Activated CD8-positive, alpha-beta T cell treated with anti-CD3 and anti-CD28 coated beads, Interleukin-2, amount 10 ng/mL, durations not matched to agents 7 days and 5 days (primary cell): ENCODE measurements around the gene DISP3. TPM values are rescaled to one million over a fixed set of nuclear protein-coding genes. Genes with fewer than 3 reads are reported as not detected.

Source experiments
- ATAC-seq: fragments of 150-1000 bp; cut with Tn5 transposase; one replicate; pipeline ENCODE4 v1.10.0; 2021; ENCODE audit warnings: moderate library complexity
- CTCF ChIA-PET: fragments of 350-600 bp; sonication (Branson Sonifier 250); formaldehyde crosslinking; loops from one replicate; lab custom pipeline; 2021; ENCODE audit warnings: antibody characterized with exemption; lab: Charles Lee
- POLR2A ChIA-PET: fragments of 350-600 bp; sonication (Branson Sonifier 250); formaldehyde crosslinking; loops from one replicate; lab custom pipeline; 2021; ENCODE audit warnings: antibody characterized with exemption; lab: Charles Lee
- DNase-seq: peaks from one replicate; pipeline ENCODE4 v3.0.0-alpha.2; 2020
- H3K27ac Mint-ChIP-seq: one replicate; pipeline ENCODE4 v1.8.0; 2021; ENCODE audit warnings: mild to moderate bottlenecking, mixed read lengths
- H3K27me3 Mint-ChIP-seq: one replicate; pipeline ENCODE4 v1.8.0; 2021; ENCODE audit warnings: low read depth, mixed read lengths
- H3K36me3 Mint-ChIP-seq: one replicate; pipeline ENCODE4 v1.8.0; 2021; ENCODE audit warnings: low read depth, mixed read lengths
- H3K4me1 Mint-ChIP-seq: one replicate; pipeline ENCODE4 v1.8.0; 2021; ENCODE audit warnings: low read depth, mixed read lengths
- H3K4me3 Mint-ChIP-seq: one replicate; pipeline ENCODE4 v1.8.0; 2021; ENCODE audit warnings: mild to moderate bottlenecking, mixed read lengths
- H3K9me3 Mint-ChIP-seq: one replicate; pipeline ENCODE4 v1.8.0; 2022; ENCODE audit warnings: mixed read lengths; ENCODE audit not compliant: insufficient read depth
- total RNA-seq, 2 experiments: library from RNA; stranded (reverse); gene quantifications; one replicate each; pipeline ENCODE4 v1.2.3, GENCODE V29; 2021

Gene DISP3
- total RNA-seq, 2 experiments from 2014 or later = 0.42 to 0.55 TPM

DNA sequence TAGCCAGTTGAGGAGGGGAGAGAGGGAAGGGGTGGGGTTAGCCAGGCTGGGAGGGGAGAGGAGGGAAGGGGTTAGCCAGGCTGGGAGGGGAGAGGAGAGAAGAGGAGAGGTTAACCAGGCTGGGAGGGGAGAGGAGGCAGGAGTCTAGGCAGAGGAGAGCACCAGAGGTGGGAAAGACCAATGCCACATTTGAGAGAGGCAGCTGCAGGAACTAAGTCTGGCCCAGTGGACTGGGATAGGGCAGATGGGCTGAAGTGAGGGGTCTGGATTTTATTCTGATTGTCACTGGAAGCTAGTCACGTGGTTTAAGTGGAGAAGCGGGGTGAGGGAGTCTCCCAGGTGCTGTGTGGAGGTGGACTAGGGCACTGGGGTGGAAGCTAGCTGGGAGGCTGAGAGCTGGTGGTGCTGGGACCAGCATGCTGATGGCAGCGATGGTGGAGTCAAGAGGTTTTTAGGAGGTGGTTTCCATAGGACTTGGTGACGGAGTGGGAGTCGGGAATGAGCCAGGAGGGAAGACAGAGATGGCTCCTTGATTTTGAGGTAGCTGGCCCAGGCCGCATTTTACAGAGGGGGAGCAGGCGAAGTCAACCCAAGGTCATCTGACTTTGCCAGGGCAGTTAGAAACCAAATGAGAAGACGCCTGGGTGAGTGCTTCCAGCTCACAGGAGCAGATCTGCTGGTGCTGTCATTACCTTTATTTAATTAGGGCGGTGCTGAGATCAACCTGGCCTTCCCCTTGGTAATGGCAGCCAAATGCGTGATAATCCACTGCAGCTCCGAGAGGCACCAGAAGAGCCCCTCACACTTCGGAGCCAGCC is 42.8 kb downstream of the DISP3 start:
- ATAC-seq (no peak), DNase-seq (no peak)
- Mint-ChIP-seq H3K27me3 (no peaks in the 10 kb centered on the region), H3K36me3 (no peaks in the 10 kb centered on the region), H3K4me3 (no peak overlapping the region), H3K4me1 (no peaks in the 10 kb centered on the region), H3K9me3 (no peaks in the 10 kb centered on the region), H3K27ac (peak overlapping the region; percentile 46)
- CTCF ChIA-PET = interaction anchor here (0.7 kb wide), 1 partner anchor 1379 kb away, joined by 3 read pairs; no protein-coding TSS in a partner anchor
- POLR2A ChIA-PET = interaction anchor here (0.6 kb wide), 1 partner anchor 30 kb away, joined by 3 read pairs; no protein-coding TSS in a partner anchor

DNA sequence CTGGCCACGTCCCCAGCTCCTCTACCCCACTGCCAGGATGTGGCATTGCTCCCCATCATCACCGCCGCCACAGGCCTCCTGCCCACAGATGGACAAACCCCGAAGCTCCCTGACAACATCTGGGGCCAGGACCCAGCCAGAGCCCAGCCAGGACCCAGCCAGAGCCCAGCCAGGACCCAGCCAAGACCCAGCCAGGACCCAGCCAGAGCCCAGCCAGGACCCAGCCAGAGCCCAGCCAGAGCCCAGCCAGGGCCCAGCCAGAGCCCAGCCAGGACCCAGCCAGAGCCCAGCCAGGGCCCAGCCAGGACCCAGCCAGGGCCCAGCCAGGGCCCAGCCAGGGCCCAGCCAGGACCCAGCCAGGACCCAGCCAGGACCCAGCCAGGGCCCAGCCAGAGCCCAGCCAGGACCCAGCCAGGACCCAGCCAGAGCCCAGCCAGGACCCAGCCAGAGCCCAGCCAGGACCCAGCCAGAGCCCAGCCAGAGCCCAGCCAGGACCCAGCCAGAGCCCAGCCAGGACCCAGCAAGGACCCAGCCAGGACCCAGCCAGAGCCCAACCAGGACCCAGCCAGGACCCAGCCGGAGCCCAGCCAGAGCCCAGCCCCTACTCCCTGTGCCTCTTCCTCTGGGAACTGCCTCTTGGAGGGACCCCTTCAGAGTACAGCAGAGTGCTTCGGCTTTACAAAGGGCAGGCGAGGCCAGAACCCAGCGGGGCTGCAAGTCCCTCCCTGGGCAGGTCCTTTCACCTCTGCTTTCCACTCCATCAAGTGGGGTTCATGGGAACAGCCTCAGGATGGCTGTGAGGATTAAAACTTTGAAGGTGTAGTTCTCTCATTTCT is 43.7 kb downstream of the DISP3 start:
- ATAC-seq = no peak

DNA sequence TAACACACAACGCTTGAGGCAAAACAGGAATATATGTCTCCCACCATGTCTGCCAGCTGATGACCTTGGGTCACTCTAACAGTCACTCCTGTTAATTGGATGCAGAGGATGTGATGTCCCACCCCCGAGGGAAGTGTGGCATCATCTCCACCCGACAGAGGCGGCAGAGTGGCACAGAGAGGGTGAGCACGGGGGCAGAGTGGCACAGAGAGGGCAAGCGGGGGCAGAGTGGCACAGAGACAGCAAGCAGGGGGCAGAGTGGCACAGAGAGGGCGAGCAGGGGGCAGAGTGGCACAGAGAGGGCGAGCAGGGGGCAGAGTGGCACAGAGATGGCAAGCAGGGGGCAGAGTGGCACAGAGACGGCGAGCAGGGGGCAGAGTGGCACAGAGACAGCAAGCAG is 44.3 kb downstream of the DISP3 start:
- no peaks in the 10 kb centered on the region for H3K4me1 Mint-ChIP-seq
- no peaks in the 10 kb centered on the region for H3K36me3 Mint-ChIP-seq
- no peak overlapping the region for H3K27ac Mint-ChIP-seq
- ChIA-PET CTCF (no interaction called here), POLR2A (no interaction called here)
- H3K4me3 Mint-ChIP-seq = no peak overlapping the region
- no peaks in the 10 kb centered on the region for H3K27me3 Mint-ChIP-seq
- no peak for ATAC-seq
- no peaks in the 10 kb centered on the region for H3K9me3 Mint-ChIP-seq
- no peak for DNase-seq

More for the DNA sequence above, 43.7 kb downstream of the DISP3 start:
- Mint-ChIP-seq H3K9me3 (no peaks in the 10 kb centered on the region), H3K36me3 (no peaks in the 10 kb centered on the region), H3K27ac (no peak overlapping the region), H3K27me3 (no peaks in the 10 kb centered on the region), H3K4me3 (no peak overlapping the region), H3K4me1 (no peaks in the 10 kb centered on the region)
- DNase-seq = no peak
- ChIA-PET CTCF (no interaction called here), POLR2A (interaction anchor here (0.6 kb wide), 1 partner anchor 31 kb away, joined by 3 read pairs; no protein-coding TSS in a partner anchor)

DNA sequence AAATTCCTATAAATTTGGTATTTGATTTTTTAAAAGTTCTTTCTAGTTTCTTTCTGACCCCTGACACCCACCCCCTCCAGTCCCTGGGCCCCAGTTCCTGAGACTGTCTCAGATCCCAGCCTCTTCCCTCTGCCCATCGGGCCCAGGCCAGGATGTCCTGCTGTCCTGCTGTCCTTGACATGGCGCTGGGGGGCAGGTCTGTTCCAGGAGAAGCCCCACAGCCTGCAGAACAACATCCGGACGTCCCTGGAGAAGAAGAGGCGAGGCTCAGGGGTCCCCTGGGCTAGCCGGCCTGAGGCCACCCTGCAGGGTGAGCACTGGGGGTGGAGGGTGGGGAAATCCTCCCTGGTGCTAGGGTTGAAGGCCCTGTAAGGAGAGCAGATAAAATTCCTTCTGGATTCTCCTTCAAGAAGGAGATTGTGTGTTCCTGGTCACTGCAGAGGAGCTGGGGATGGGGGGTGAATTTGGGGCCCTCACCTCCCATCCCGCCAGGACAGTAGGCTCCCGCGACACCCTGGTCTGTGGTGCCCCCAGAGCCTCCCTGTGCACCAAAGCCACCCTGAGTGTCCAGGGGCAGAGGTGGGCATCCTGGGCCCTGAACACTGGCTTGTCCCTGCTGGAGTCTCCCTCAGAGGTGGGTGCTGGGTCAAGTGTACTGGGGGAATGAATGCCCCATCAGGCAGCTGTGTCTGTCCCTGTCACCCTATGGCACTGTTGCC is 45.0 kb downstream of the DISP3 start:
- no peak overlapping the region for H3K27ac Mint-ChIP-seq
- H3K4me3 Mint-ChIP-seq = no peak overlapping the region
- no peaks in the 10 kb centered on the region for H3K9me3 Mint-ChIP-seq
- H3K36me3 Mint-ChIP-seq = no peaks in the 10 kb centered on the region
- ATAC-seq (no peak), DNase-seq (no peak)
- no peaks in the 10 kb centered on the region for H3K4me1 Mint-ChIP-seq
- H3K27me3 Mint-ChIP-seq = no peaks in the 10 kb centered on the region
- ChIA-PET POLR2A (no interaction called here), CTCF (no interaction called here)

DNA sequence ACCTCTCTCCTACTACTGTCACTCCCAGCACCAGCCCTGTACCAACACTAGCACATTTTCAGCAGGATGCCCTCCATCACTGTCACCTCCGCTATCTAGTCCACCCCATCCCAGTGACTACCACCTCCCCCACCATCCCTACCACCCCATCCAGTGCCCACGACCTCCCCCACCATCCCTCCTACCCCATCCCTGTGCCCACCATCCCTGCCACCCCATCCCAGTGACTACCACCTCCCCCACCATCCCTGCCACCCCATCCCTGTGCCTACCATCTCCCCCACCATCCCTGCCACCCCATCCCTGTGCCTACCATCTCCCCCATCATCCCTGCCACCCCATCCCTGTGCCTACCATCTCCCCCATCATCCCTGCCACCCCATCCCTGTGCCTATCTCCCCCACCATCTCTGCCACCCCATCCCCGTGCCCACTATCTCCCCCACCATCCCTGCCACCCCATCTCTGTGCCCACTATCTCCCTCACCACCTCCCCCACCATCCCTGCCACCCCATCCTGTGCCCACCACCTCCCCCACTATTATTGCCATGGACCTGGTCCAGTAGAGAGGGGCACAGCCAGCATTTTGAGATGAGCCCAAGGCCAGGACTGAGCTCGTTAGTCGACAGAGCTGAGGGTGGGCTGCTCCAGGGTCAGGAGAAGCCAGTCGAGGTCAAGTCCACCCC is 45.7 kb downstream of the DISP3 start:
- Mint-ChIP-seq H3K36me3 (no peaks in the 10 kb centered on the region), H3K4me3 (no peak overlapping the region), H3K4me1 (no peaks in the 10 kb centered on the region), H3K27ac (no peak overlapping the region), H3K9me3 (no peaks in the 10 kb centered on the region), H3K27me3 (no peaks in the 10 kb centered on the region)
- ATAC-seq = no peak
- DNase-seq = no peak
- ChIA-PET POLR2A (no interaction called here), CTCF (no interaction called here)

DNA sequence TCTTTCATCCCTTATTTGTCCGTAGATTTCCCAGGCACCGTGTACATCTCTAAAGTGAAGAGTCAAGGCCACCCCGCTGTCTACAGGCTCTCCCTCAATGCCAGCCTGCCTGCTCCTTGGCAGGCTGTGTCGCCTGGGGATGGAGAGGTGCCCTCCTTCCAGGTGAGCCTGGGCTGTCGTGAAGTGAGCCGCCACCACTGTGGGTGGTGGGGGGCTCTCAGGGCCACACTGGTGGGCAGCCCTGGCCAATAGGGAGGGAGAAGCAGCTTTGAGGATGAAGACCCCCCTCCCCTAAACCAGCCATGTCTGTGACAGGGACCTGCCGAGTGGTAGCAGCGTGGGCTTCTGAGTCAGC is 46.2 kb downstream of the DISP3 start:
- CTCF ChIA-PET = no interaction called here
- H3K4me3 Mint-ChIP-seq = no peak overlapping the region
- H3K36me3 Mint-ChIP-seq = no peaks in the 10 kb centered on the region

DNA sequence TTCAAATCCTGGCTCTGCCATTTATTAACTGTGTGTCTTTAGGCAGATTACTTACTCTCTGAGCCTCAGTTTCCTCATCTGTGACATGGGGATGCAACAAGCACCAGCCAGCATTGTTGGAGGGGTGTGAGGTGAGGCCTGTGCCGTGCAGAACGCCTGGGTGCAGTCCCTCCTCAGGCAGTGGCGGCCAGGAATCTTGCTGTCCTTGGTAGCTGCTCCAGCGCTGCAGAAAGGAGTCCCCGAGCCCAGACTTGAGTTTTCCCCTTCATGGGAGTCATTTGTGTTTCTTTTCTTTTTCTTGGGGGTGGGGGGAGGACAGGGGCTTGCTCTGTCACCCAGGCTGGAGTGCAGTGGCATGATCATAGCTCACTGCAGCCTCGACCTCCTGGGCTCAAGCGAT is 46.6 kb downstream of the DISP3 start:
- no peak for ATAC-seq
- Mint-ChIP-seq H3K9me3 (no peaks in the 10 kb centered on the region), H3K4me3 (no peak overlapping the region)

More for the DNA sequence above, 46.2 kb downstream of the DISP3 start:
- no peak for ATAC-seq
- DNase-seq = no peak
- POLR2A ChIA-PET = no interaction called here
- H3K27ac Mint-ChIP-seq = no peak overlapping the region
- no peaks in the 10 kb centered on the region for H3K27me3 Mint-ChIP-seq
- no peaks in the 10 kb centered on the region for H3K4me1 Mint-ChIP-seq
- no peaks in the 10 kb centered on the region for H3K9me3 Mint-ChIP-seq

DNA sequence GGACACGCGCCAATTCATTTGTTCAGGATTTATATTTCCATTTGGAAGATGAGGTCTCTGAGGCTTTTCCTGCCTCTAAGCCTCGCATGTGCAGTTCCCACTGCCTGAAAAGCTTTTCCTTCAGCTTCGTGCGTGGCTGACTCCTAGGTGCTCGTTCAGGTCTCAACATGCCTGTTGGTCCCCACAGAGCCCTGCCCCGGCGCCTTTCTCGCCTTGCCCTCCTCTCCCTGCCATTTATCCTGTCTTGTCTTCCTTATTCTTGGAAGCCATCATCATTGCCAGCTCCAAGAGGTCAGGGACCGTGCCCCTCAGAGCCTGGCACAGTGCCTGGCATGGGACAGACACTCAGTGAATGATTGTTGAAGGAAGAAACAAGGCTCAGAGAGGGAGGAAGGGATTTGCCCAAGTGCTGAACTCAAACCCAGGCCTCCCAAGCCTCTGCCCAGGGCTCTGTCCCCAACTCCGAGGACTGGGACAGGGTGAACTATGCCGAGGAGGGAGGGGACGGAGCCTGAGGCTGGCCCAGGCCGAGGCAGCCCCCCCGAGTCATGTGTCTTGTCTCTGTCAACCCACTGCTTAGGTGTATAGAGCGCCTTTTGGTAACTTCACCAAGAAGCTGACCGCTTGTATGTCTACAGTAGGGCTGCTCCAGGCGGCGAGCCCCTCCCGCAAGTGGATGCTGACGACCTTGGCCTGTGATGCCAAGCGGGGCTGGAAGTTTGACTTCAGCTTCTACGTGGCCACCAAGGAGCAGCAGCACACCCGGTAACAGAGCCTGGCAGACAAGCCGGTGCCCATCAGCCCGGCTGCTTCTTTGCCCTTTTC is 47.3 kb downstream of the DISP3 start:
- no peaks in the 10 kb centered on the region for H3K4me1 Mint-ChIP-seq
- POLR2A ChIA-PET = no interaction called here
- no peak for ATAC-seq
- no peaks in the 10 kb centered on the region for H3K36me3 Mint-ChIP-seq
- no peaks in the 10 kb centered on the region for H3K9me3 Mint-ChIP-seq
- CTCF ChIA-PET = no interaction called here
- no peak overlapping the region for H3K4me3 Mint-ChIP-seq
- no peak overlapping the region for H3K27ac Mint-ChIP-seq
- DNase-seq = no peak
- H3K27me3 Mint-ChIP-seq = no peaks in the 10 kb centered on the region

More for the DNA sequence above, 46.6 kb downstream of the DISP3 start:
- no peak for DNase-seq
- CTCF ChIA-PET = no interaction called here
- Mint-ChIP-seq H3K4me1 (no peaks in the 10 kb centered on the region), H3K36me3 (no peaks in the 10 kb centered on the region), H3K27ac (no peak overlapping the region), H3K27me3 (no peaks in the 10 kb centered on the region)
- POLR2A ChIA-PET = no interaction called here

DNA sequence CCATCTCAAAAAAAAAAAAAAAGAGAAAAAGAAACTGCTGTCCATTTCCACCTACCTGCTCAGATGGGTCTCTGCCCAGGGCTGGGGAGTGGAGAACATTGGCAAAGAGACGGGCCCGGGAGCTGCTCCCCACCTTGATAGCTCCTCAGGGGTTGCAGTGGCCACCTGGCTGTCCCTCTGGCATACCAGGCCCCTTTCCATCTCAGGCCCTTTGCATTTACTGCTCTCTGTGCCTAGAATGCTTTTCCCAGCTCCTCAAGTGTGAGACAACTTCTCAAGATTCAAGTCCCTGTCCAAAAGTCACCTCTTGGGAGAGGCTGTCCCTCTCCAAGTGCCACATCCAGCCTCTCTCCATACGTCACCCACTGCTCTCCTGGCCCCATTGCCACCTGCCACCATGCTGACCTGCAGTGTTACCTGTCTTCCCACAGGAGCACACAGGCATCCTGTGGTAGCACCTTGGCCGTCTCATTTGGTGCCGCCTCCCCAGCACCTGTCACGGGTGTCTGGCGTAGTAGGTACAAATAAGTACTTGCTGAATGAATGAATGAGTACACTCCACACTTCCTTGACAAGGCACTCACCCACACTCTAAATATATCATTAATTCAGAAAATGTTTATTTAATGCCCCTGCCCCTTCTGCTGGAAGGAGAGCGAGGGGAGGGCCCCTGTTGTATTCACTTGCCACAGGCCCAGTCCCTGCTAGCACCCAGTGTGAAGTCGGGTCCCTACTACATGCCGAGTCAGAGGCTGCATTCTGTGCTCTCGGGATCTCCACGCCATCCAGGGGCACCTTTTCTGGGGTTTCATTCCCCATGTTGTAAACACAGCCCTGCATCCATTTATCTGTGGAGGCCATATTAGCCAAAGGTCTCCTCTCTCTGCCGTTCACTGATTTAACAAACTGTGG is 48.8 kb downstream of the DISP3 start:
- CTCF ChIA-PET = no interaction called here

DNA sequence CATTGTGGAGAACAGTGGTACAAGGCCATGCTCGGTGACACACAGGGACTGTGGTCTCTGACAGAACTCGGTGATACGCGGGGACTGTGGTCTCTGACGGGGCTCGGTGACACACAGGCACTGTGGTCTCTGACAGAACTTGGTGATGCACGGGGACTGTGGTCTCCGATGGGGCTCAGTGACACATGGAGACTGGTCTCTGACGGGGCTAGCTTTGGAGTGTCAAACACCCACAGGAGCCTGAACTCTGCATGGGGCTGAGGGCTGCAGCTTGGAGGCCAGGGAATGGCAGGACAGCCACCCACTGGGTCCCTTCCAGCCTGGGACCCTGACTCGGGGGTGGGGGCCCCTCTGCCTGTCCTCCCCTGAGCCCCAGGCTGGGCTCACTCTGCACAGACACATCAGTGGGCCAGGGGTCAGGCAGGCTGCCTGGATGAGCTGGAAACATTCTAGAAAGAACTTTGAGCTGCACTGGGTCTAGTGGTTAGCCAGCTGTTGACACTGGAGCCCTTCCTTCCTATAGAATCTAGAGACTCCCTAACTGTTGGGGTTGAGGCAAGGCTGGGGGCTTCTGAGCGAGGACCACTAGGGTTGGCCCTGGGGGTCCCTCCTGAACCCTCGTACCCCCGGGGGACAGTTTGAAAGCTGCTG is 49.8 kb downstream of the DISP3 start:
- ChIA-PET POLR2A (no interaction called here), CTCF (no interaction called here)
- ATAC-seq (peak; percentile 16), DNase-seq (no peak)
- H3K9me3 Mint-ChIP-seq = no peaks in the 10 kb centered on the region
- H3K36me3 Mint-ChIP-seq = no peaks in the 10 kb centered on the region
- H3K4me3 Mint-ChIP-seq = no peak overlapping the region
- no peak overlapping the region for H3K27ac Mint-ChIP-seq
- no peaks in the 10 kb centered on the region for H3K27me3 Mint-ChIP-seq
- no peaks in the 10 kb centered on the region for H3K4me1 Mint-ChIP-seq

More for the DNA sequence above, 48.8 kb downstream of the DISP3 start:
- POLR2A ChIA-PET = no interaction called here
- DNase-seq = no peak
- Mint-ChIP-seq H3K27me3 (no peaks in the 10 kb centered on the region), H3K27ac (no peak overlapping the region), H3K4me3 (no peak overlapping the region), H3K4me1 (no peaks in the 10 kb centered on the region), H3K9me3 (no peaks in the 10 kb centered on the region), H3K36me3 (no peaks in the 10 kb centered on the region)
- ATAC-seq = no peak
